HL-60/S4 (cell line): ENCODE results near the gene GMPPB.
"Not testable (repeated sequence)": the region's sequence is repeated elsewhere in the genome, so short reads cannot be mapped to it uniquely, and the experiment has no call there.

Experiments used
- in situ Hi-C: fragments of 300-500 bp; cut with MboI; formaldehyde crosslinking; loops from 2 replicates; pipeline ENCODE4 v1.14.3; 2022; ENCODE audit warnings: low sequenced_read_pairs

The GMPPB gene

DNA sequence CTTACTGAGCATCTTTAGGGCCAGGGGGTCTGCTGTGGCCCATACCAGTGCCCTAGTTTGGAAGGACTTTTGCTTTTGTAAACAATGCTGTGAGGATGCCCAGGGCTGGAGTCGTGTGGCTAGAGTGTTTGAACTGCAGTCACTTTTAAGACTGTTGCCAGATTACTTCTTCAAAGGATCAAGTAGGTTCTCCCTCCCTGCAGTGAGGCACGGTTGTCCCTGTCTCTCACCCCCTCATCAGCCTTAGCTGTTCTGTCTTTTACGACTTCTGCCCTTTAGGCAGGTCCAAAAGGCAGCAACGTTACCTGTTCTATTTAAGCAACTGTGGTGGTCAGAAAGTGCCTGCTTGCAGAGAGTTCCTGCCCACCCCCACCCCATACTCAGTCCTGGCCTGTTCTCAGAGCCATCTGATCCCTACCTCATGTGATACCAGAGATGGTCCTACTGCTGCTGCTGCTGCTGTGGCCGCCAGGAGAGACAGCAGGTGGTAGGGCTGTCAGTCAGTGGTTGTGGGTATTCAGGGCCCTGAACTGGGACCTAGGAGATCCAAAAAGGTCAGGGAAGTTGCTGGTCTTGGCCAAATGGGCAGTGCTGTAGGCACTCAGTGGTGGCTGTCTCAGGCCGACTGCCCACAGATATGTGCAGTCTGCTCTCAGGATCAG, 29.2 kb downstream of the GMPPB start:
- in situ Hi-C loops: not testable (repeated sequence)

DNA sequence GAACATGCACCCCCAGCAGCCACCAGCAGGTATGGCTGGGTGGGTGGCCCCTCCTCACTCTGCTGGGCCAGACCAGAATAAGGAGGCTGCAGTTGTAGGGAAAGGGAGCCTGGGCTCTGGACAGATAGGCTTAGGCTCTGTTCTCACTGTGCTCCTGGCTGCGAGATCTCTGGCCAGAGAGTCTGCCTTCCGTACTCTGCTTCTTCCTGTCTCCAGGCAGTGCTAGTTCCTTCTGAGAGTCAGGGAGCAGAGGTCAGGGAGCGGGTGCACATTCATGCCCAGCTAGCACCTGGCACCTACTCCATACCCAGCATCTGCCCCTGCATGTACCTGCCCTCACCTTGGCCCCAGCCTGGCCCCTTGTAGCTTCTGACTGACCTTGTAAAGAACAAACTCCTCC, 32.3 kb downstream of the GMPPB start:
- in situ Hi-C loops: not testable (repeated sequence)

DNA sequence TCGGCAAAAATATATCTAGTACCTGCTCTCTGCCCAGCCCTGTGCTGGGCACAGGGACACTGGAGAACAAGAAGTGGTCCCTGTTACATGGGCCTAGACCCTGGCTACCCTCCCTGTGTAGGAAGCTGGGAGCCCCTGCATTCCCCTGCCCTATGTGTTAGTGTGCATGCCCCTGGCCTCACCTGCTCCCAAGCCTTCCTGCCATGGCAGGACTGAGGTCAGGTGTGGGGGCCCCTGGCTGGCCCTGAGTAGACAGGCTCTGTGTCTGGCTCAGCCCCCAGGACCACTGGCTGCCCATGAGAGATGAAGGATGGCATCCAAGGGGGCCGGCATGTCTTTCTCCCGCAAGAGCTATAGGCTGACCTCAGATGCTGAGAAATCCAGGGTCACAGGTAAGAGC, 32.9 kb downstream of the GMPPB start:
- in situ Hi-C loops: not testable (repeated sequence)

DNA sequence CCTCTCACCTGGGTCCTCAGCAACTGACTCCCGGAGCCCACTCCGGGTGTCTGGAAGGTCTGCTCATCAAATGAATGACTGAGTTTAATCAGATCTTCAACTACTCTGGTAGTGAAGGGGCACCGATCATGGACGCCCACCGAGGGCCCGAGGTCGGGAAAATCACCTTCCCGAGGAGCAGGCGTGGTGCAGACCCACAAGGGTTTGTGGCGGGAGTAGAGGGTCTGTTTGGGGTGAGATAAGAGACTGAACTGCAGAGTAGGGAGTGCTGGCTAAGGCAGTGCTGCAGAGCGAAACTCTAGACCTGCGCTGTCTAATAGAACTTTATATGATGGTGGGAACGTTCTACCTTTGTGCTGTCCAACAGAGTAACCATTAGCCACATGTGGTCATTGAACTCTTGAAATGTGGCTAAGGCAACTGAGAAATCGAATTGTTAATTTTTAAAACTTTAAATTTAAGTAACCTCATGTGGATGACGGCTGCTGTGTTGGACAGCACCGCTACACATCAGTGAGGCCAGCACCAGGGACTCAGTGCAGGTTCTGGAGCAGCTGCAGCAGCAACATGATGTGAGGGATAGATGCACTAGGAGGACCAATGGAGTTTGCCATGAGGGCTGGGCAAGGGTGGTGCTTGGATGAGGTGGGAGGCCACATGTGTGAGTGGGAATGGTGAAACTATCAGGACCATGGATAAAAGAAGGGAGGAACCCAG, 33.7 kb downstream of the GMPPB start:
- in situ Hi-C loops: not testable (repeated sequence)

DNA sequence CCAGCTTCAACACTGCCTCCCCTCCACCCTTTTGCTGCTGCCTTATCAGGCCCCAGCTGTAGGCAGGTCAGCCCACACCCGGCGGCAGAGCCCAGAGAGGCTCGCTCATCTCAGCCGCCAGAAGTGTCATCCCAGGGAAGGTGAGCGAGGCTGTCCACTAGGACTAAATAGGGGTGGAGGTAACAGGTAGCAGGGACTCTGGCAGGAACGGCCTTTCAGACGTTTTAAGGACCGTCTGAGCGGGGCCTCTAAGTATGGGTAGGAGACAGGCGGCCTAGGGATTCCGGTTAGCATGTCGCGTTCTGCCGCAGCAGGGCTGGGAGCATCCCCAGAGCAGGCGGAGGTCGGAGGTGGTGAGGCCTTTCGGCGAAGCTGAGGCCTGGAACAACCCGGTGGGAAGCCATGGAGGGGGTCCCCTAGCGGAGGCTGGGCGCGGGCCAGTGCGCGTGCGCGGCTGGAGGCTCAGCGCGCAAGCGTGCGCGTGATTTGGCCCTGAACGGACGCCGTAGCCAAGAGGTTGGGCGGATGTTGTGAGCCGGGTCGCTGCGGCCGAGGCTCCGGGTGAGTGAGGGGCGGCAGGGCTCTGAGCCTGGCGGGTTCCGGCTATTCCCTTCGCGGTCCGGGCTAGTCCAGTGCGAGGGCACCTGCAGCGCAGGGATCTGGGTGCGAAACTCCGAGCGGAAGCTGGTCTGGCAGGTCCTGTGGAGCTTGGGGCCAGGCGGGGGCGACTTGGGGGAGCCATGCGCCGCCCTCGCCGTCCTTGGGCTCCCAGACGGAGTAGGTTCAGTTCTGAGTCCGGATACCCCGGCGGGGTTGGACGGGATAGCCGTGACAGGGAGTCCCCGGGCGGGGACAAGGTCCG, 34.5 kb downstream of the GMPPB start, which contains the start of the genes MST1 and RNF123:
MST1 (minus strand) TSS at position 429 of the 862 bp plus-strand sequence. CDS start 783 bp downstream, outside the sequence.
RNF123 (plus strand) TSS at position 512 of the 862 bp plus-strand sequence. CDS start 1,609 bp downstream, outside the sequence.
- in situ Hi-C loops: no loop called here

DNA sequence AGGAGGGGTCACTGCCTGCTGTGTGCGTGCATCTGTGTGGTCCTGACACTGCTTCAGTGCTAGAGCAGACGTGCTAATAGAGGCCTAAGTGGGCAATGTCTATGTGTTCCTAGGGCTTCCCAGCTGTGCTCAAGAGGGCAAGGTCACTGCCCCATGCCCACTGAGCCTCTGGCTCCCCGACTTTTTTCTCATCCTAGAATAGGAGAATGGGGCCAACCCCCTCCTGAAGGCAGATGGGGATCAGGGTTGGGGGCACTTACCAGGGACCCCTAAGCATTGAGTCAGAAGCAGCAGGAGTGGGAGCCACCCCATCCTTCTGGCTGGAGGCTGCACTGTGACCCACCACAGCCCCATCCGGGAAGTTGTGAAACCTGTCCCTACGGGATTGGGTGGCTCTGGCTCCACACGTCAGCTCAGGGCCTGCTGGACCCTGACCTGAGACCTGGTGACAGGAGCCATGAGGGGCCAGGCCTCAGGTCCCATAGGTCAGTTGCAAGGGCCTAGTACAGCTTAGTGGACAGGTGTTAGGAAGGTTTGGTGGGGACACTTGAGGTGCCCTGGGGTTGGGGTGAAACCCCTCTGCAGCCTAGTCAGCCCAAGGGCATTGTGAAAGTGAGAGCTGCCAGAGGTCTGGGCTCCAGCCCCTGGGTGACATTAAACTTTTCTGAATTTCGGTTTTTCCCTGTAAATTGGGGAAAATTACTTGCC, 35.3 kb downstream of the GMPPB start:
- in situ Hi-C loops: not testable (repeated sequence)

DNA sequence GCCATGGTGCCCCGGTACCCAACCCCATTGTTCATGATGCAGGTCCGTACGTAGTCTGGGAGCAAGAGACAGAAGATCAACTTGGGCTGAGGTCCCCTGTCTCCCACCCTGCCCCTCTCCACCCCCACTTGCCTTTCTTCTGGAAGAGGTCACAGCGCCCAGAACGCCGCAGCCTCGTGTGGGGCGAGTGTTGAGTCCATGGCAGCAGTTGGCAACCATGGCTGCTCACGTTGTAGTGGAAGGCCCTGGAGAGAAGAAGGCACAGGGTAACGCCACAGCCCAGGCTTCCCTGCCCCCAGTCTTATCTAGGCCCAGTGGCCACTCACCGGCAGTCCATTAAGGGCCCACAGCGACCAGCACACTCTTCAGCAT, 36.3 kb downstream of the GMPPB start:
- in situ Hi-C loops: not testable (repeated sequence)

DNA sequence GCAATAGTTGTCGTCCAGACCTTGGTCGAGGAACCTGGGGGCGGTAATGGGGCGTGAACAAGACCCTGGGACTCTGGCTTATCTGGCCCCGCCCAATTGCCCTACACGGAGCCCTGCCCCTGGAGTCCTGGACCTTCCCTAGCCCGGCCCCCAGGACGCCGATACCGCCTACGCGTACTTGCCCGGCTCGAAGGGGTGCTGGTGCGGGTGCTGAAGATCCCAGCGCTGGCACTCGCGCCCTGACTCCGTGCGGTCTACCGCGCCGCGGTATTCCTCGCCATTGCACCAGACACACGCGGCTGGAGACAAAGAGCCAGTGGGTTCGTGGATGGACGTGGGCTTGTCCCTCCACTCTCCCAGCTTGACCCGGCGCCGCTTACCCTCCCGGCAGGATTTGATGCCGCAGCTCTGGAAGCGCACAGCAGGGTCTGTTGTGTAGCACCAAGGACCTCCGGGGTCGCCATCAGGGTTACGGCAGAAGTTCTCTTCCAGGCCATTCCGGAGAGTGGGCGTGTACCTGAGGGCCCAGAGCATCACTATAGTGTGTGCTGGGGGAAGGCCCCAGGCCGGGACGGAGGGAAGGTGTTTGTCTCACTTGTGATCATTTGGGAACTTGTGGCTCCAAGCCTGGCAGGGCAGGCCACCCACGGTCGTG, 36.9 kb downstream of the GMPPB start:
- in situ Hi-C loops: not testable (repeated sequence)

DNA sequence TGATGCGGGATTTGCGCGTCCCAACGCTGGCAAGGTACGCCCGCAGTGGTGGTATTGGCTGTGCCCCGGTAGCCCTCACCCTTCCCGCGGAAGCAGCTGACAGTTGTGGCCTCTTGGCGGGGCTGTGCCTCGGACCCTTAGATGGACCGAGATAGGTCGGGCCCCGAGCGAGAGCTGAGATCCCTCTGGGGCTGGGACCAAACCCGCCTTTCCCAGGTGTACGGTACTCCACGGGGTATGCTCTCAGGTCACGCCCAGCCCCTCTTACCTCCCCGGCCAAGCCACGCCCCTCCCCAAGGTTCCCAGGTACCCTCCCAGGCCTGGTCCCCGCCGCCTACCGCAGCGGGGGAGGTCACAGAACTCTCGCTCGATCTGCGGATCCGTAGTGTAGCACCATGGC, 37.4 kb downstream of the GMPPB start:
- in situ Hi-C loops: not testable (repeated sequence)

DNA sequence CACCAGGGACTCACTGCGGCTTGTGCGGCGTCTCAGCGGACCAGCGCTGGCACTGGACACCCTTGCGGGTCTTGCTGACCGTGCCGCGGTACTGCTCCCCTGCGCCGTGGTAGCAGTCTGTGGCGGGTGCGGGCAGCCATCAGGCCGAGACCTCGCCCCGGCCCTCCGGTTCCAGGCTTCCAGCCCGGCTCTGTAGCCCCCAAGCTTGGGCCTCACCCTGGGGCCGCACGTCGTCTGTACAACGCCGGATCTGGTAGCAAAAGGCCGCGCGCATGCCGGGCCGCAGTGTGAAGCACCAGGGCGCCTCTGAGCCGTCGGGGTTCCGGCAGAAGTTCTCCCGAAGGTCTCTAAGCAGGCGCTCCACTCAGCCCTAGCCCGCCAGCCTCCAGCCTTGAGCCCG, 37.9 kb downstream of the GMPPB start:
- in situ Hi-C loops: not testable (repeated sequence)

DNA sequence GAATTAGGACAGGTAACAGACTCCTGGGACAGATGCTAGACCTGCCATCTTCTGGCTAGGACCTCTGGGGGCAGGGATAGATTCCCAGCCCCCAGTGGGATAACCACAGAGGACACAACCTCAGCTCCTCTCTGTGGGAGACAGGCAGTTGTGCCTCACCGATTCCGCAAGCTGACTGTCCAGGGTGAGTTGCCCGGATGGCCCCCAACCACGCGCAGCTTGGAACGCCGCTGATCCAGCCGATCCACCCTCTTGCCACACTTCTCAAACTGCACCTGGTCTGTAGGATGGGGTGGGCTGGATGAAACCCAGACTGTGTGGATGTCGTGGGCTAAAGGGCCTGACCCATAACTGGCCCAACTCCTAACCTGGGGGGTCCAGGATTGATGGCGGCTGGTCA, 38.6 kb downstream of the GMPPB start:
- in situ Hi-C loops: not testable (repeated sequence)

DNA sequence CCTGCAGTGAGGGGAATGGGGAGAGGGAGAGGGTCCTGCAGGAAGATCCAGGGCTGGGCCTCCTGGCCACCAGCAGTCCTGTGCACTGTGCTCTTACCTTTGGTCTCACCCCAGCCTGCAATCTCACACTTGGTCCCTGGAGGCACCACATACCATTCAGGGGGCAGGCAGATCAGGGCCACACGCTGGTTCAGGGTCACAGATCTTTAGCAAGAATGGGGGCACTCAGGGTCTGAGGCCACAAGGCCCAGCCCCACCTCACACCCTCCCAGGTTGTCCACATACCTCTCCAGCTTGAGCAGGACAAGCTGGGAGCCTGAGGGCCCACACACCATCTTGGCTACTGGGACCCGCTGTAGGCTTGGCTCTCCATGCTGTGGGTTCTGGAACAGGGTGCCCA, 39.3 kb downstream of the GMPPB start:
- in situ Hi-C loops: not testable (repeated sequence)

DNA sequence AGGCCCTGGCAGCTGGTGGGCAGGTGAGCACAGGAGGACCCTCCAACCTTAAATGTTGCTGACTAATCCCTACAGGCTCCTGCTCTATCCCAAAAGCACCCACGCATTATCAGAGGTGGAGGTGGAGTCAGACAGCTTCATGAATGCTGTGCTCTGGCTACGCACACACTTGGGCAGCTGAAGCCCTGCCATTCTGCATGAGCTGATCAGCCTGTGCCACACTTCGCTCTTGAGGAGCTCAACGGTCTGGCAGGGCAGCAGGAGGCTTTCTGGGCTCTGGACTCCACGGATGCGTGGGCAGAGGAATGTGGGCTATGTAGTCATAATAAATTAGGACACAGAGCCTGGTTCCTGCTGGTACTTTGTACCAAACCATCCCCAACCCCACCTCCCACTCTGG, 40.6 kb downstream of the GMPPB start:
- in situ Hi-C loops: no loop called here

DNA sequence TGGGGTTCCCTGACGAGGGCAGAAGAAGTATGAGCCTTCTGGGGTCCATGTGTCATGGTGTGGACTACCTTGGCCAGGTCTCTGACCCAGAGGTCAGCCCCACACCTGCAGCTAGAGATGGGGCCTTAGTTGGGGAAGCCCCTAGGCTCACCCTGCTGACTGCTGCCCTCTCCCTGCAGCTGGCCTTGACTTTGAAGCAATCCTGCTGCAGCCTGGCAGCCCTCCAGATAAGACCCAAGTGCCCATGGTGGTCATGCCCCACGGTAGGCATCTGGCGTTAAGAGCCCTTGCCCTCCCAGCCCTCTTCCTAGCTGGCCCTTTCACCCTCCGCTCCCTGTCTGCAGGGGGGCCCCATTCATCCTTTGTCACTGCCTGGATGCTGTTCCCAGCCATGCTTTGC, 42.2 kb downstream of the GMPPB start:
- in situ Hi-C loops: no loop called here

DNA sequence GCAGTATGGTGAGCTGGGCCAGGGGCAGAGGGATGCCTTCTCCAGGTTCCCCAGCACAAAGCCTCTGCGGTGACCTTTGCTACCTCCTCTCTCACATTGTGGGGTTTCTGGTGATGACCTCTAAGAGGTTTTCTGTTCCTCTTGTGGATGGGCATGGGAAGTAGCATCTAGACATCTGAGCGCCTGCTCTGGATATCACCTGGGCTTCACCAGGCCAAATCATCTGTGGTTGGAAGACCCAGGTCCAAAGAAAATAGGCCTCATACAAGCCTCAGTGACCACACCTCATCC, 42.6 kb downstream of the GMPPB start:
- in situ Hi-C loops: no loop called here

DNA sequence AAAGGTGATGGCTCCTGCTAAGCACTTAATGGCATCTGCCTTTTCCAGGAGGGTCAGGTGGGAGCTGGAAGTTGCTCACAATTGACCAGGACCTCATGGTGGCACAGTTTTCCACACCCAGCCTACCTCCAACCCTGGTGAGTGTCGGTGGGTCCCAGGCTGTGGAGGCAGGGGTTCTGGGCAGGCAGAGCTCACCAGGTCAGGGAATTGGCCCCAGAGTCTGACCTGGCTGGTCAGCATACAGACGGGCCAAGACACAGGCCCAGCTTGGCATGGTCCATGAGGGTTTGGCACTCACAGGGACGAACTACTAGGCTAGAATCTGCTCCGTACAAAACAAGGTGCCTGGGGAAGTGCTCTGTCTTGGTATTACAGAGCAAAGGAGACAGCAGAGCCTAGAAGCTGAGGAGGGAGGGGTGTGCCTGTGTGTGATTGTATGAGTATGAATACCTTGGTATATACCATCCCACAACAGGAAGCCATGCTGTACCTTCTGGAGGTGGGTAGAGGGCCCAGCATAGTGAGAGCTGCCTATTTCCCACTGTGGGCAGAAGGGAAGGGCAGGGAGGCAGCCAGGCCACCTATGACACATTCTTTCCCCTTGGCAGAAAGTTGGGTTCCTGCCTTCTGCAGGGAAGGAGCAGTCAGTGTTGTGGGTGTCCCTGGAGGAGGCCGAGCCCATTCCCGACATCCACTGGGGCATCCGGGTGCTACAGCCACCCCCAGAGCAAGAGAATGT, 43.1 kb downstream of the GMPPB start:
- in situ Hi-C loops: no loop called here

DNA sequence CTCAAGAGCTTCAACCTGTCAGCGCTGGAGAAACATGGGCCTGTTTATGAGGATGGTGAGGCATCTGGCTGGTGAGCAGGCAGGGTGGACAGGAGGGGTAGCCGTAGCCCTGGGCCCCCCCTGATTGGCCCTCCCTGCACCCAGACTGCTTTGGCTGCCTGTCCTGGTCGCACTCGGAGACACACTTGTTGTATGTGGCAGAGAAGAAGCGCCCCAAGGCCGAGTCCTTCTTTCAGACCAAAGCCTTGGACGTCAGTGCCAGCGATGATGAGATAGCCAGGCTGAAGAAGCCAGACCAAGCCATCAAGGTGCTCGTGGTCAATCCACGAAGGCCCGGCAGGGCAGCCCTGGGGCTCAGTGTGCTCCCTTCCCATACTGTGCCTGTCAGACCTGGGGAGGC, 47.8 kb downstream of the GMPPB start:
- in situ Hi-C loops: no loop called here

DNA sequence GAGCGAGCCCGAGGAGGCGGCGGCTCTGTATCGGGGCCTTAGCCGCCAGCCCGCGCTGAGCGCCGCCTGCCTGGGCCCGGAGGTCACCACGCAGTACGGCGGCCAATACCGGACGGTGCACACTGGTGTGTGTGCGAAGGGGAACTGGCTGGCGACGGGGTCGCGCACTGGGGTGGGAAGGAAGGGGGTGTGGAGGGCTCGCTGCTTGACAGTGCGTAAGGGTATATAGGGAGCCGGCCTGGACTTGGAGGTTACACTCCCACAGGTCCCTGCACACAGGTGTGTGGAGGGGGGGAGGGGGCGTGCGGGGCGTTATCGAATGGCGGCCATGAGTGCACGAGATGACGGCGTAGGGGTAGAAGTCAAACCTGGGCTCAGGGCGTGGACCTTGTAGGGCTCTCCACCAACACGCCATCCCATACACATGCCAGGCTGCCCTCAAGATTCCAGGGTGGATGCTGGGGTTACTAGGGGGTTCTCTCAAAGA, 49.2 kb downstream of the GMPPB start:
- in situ Hi-C loops: loop anchor here (25.0 kb wide), 1 partner anchor 137 kb away; no protein-coding TSS in a partner anchor

DNA sequence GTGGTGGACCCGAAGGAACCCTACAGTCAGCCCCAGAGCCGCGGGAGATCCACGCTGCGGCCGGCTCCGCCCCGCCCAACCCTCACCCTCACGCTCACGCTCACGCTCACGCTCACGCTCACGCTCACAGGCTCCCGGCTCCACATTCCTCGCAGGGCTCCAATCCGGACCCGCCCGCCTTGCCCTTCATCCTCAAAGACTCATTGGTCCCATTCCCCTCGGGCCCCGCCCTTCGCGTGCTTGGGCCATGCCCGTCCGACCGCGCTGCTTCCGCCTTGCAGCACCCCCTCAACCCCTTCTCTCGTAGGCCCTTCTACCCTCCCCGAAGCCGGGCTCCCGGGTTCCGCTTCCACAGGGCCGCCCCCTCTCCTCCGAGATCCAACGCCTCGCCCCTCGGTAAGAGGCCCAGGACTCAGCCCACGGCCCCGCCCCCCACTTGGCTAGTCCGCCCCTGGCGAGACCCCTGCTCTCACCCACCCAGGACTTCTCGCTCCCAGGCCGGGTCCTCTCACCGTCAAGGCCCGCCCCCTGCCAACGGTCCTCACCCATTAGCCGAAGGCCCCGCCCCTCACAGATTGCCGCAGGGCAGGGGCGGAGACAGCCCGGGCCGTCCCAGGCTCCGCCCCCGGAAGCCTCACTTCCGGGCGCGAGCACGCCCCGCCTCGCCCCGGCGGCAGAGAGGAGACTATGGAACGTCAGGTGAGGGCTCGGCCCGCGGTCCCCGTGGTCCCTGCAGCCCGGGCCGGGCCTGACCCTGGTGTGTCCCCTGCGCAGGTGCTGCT, 49.8 kb downstream of the GMPPB start, which contains the start of gene APEH:
APEH (plus strand) TSS at position 637 of the 782 bp plus-strand sequence; CDS start at position 688, 51 bp downstream.
- in situ Hi-C loops: loop anchor here (25.0 kb wide), 1 partner anchor 137 kb away; no protein-coding TSS in a partner anchor
